H1 (cell line): ENCODE data around the gene MAPRE2. TPM values are rescaled to one million over a fixed set of nuclear protein-coding genes. Genes with fewer than 3 reads are reported as not detected.

ENCODE experiments used
- CTCF ChIA-PET: fragments of 300-600 bp; sonication (Branson Sonifier 250); formaldehyde crosslinking; loops from one replicate; lab custom pipeline; 2021; ENCODE audit not compliant: partially characterized antibody; lab: Charles Lee
- POLR2A ChIA-PET: fragments of 300-600 bp; sonication (Branson Sonifier 250); formaldehyde crosslinking; loops from one replicate; lab custom pipeline; 2021; ENCODE audit warnings: inconsistent platforms; ENCODE audit not compliant: partially characterized antibody; lab: Charles Lee
- DNase-seq, 2 experiments: peaks; one replicate each; pipeline versions ENCODE4 v3.0.0 to v3.0.0-alpha.2; 2010 to 2022; ENCODE audit warnings: low spot score in 2 of 2, low read depth in 1 of 2, mixed read lengths in 1 of 2
- FAIRE-seq: peaks from 2 replicates; lab custom pipeline; 2011; peaks lifted over from hg19 to GRCh38; lab: Jason Lieb, UNC
- H2AFZ ChIP-seq: 2 replicates; pipeline ENCODE4 v1.8.1; 2012; ENCODE audit warnings: low read length, inconsistent platforms
- H2AK5ac ChIP-seq: 2 replicates; pipeline ENCODE4 v1.6.1; 2013; ENCODE audit warnings: low read depth, low read length
- H2BK120ac ChIP-seq: replicated peaks from 2 replicates; pipeline ENCODE3; 2013; ENCODE audit warnings: low read depth, low read length, inconsistent platforms
- H2BK12ac ChIP-seq: 2 replicates; pipeline ENCODE4 v1.6.1; 2013; ENCODE audit warnings: low read depth, low read length
- H2BK15ac ChIP-seq: 2 replicates; pipeline ENCODE4 v1.6.1; 2013; ENCODE audit warnings: low read length
- H2BK20ac ChIP-seq: 2 replicates; pipeline ENCODE4 v1.6.1; 2013; ENCODE audit warnings: low read length
- H2BK5ac ChIP-seq: 2 replicates; pipeline ENCODE4 v1.6.1; 2013; ENCODE audit warnings: low read depth, low read length
- H3K14ac ChIP-seq: 2 replicates; pipeline ENCODE4 v1.6.1; 2013; ENCODE audit warnings: inconsistent platforms; ENCODE audit not compliant: insufficient read length
- H3K18ac ChIP-seq: 2 replicates; pipeline ENCODE4 v1.6.1; 2013; ENCODE audit warnings: low read length; ENCODE audit errors: extremely low read depth
- H3K23ac ChIP-seq: 2 replicates; pipeline ENCODE4 v1.6.1; 2013; ENCODE audit warnings: inconsistent platforms; ENCODE audit not compliant: insufficient read length
- H3K23me2 ChIP-seq: 2 replicates; pipeline ENCODE4 v1.6.1; 2013; ENCODE audit warnings: low read depth, low read length
- H3K27ac ChIP-seq: 2 replicates; pipeline ENCODE4 v1.6.1; 2011; ENCODE audit warnings: low read depth, low read length, inconsistent platforms
- H3K27me3 ChIP-seq, 4 experiments: replicated peaks in 1 of 4; 1 replicate in 1 of 4; 2 replicates in 3 of 4; pipeline versions ENCODE4 v1.6.1 to v1.8.1; 2011 to 2013; ENCODE audit warnings: low read length in 3 of 4, mild to moderate bottlenecking in 3 of 4, inconsistent platforms in 2 of 4, mixed read lengths in 2 of 4, moderate library complexity in 1 of 4; ENCODE audit not compliant: control insufficient read depth in 3 of 4, insufficient read depth in 3 of 4; ENCODE audit errors: extremely low read depth in 1 of 4
- H3K36me3 ChIP-seq, 4 experiments: 2 replicates each; pipeline versions ENCODE4 v1.6.1 to v1.8.1; 2011 to 2013; ENCODE audit warnings: mild to moderate bottlenecking in 4 of 4, low read length in 3 of 4, moderate library complexity in 2 of 4, control low read depth in 1 of 4, inconsistent platforms in 1 of 4; ENCODE audit not compliant: insufficient read depth in 4 of 4, control insufficient read depth in 2 of 4
- H3K4ac ChIP-seq: replicated peaks from 2 replicates; pipeline ENCODE3; 2013; ENCODE audit warnings: low read length, low read depth, mixed read lengths, inconsistent platforms; ENCODE audit not compliant: insufficient read length
- H3K4me1 ChIP-seq, 4 experiments: replicated peaks in 1 of 4; 1 replicate in 1 of 4; 2 replicates in 3 of 4; pipeline versions ENCODE4 v1.6.1 to v1.8.1; 2011 to 2013; ENCODE audit warnings: low read length in 3 of 4, inconsistent platforms in 2 of 4, mixed read lengths in 1 of 4; ENCODE audit not compliant: insufficient read depth in 4 of 4, control insufficient read depth in 3 of 4
- H3K4me2 ChIP-seq, 2 experiments: 2 replicates each; pipeline versions ENCODE4 v1.6.1 to v1.8.1; 2011 to 2013; ENCODE audit warnings: low read depth in 2 of 2, low read length in 2 of 2, control low read depth in 1 of 2, inconsistent platforms in 1 of 2, mild to moderate bottlenecking in 1 of 2; ENCODE audit not compliant: insufficient read depth in 1 of 2
- H3K4me3 ChIP-seq, 4 experiments: fragments of 200-600, 300-600 bp in 1 of 4; sonication (generic), shearing (Covaris generic), sonication (Bioruptor Twin) in 1 of 4; 2 replicates each; pipeline versions ENCODE4 v1.5.1 to v1.8.1; 2011 to 2016; ENCODE audit warnings: low read length in 4 of 4, low read depth in 3 of 4, control low read depth in 2 of 4, inconsistent platforms in 2 of 4, mild to moderate bottlenecking in 2 of 4, mixed read lengths in 1 of 4, moderate library complexity in 1 of 4; ENCODE audit not compliant: insufficient read depth in 2 of 4; ENCODE audit errors: extremely low read depth in 1 of 4
- H3K56ac ChIP-seq: replicated peaks from 2 replicates; pipeline ENCODE3; 2013; ENCODE audit warnings: low read depth, mild to moderate bottlenecking, mixed read lengths, low read length, inconsistent platforms; ENCODE audit not compliant: insufficient read length
- H3K79me1 ChIP-seq: 2 replicates; pipeline ENCODE4 v1.6.1; 2013; ENCODE audit warnings: low read depth, low read length, control low read depth
- H3K79me2 ChIP-seq, 2 experiments: 2 replicates each; pipeline versions ENCODE4 v1.6.1 to v1.8.1; 2012 to 2013; ENCODE audit warnings: low read length in 2 of 2, mild to moderate bottlenecking in 2 of 2, inconsistent platforms in 1 of 2; ENCODE audit not compliant: insufficient read depth in 2 of 2, control insufficient read depth in 1 of 2
- H3K9ac ChIP-seq, 4 experiments: replicated peaks in 1 of 4; 1 replicate in 1 of 4; 2 replicates in 3 of 4; pipeline versions ENCODE4 v1.6.1 to v1.8.1; 2011 to 2013; ENCODE audit warnings: low read depth in 3 of 4, low read length in 3 of 4, control low read depth in 2 of 4, mild to moderate bottlenecking in 2 of 4, moderate library complexity in 2 of 4, inconsistent platforms in 1 of 4; ENCODE audit errors: extremely low read depth in 1 of 4
- H3K9me3 ChIP-seq, 2 experiments: 2 replicates each; pipeline versions ENCODE4 v1.6.1 to v1.8.1; 2012 to 2013; ENCODE audit warnings: mild to moderate bottlenecking in 2 of 2, moderate library complexity in 2 of 2, control low read depth in 1 of 2, inconsistent platforms in 1 of 2, low read depth in 1 of 2, low read length in 1 of 2, mixed read lengths in 1 of 2; ENCODE audit not compliant: insufficient read depth in 2 of 2
- H4K20me1 ChIP-seq, 2 experiments: replicated peaks in 1 of 2; 2 replicates each; pipeline versions ENCODE3 to v1.8.1; 2011 to 2013; ENCODE audit warnings: inconsistent platforms in 2 of 2, low read length in 2 of 2, mild to moderate bottlenecking in 1 of 2; ENCODE audit not compliant: insufficient read depth in 2 of 2, control insufficient read depth in 1 of 2
- H4K5ac ChIP-seq: 2 replicates; pipeline ENCODE4 v1.6.1; 2013; ENCODE audit warnings: low read length, low read depth, mixed read lengths, inconsistent platforms; ENCODE audit not compliant: insufficient read length
- H4K8ac ChIP-seq: 2 replicates; pipeline ENCODE4 v1.8.0; 2013; ENCODE audit warnings: mild to moderate bottlenecking, moderate library complexity, low read length, inconsistent platforms; ENCODE audit not compliant: insufficient read depth; ENCODE audit errors: extremely low read depth
- H4K91ac ChIP-seq: replicated peaks from 2 replicates; pipeline ENCODE3; 2013; ENCODE audit warnings: low read length, mixed read lengths, inconsistent platforms; ENCODE audit not compliant: insufficient read length
- ATF2 ChIP-seq: IDR thresholded peaks from 2 replicates; pipeline ENCODE4 v1.6.1; 2012; ENCODE audit warnings: low read length, inconsistent platforms
- BRCA1 ChIP-seq: IDR thresholded peaks from 2 replicates; pipeline ENCODE4 v1.6.1; 2012; ENCODE audit warnings: low read depth, low read length, improper control_type of control experiment
- E2F6 ChIP-seq: IDR thresholded peaks from 2 replicates; pipeline ENCODE4 v1.6.1; 2012; ENCODE audit warnings: inconsistent platforms
- GABPA ChIP-seq: IDR thresholded peaks from 2 replicates; pipeline ENCODE4 v1.6.1; 2011; ENCODE audit warnings: mild to moderate bottlenecking, low read length, moderate library complexity, borderline replicate concordance; ENCODE audit not compliant: insufficient read depth
- HDAC6 ChIP-seq: IDR thresholded peaks from one replicate; pipeline ENCODE4 v1.7.1; 2012; ENCODE audit warnings: low read depth, mild to moderate bottlenecking, inconsistent platforms, low read length, moderate library complexity
- JUN ChIP-seq: IDR thresholded peaks from 2 replicates; pipeline ENCODE4 v1.6.1; 2011; ENCODE audit warnings: low read depth, mild to moderate bottlenecking, improper control_type of control experiment, low read length
- KDM4A ChIP-seq: IDR thresholded peaks from one replicate; pipeline ENCODE4 v1.7.1; 2012; ENCODE audit warnings: low read depth, mild to moderate bottlenecking, moderate library complexity, low read length, inconsistent platforms; ENCODE audit not compliant: severe bottlenecking
- POLR2AphosphoS5 ChIP-seq: IDR thresholded peaks from 2 replicates; pipeline ENCODE4 v1.6.1; 2011; ENCODE audit warnings: low read depth, low read length
- SIRT6 ChIP-seq: IDR thresholded peaks from one replicate; pipeline ENCODE4 v1.7.1; 2012; ENCODE audit warnings: low read length, inconsistent platforms
- SP4 ChIP-seq: IDR thresholded peaks from 2 replicates; pipeline ENCODE4 v1.6.1; 2012; ENCODE audit warnings: low read length, inconsistent platforms
- SUZ12 ChIP-seq: fragments of 200-600 bp; sonication (generic); IDR thresholded peaks from 2 replicates; pipeline ENCODE4 v1.6.1; 2012; ENCODE audit warnings: mild to moderate bottlenecking, inconsistent platforms, low read length, moderate library complexity, mixed read lengths
- TAF1 ChIP-seq: IDR thresholded peaks from 2 replicates; pipeline ENCODE4 v1.6.1; 2011; ENCODE audit warnings: mild to moderate bottlenecking, low read depth, low read length
- TAF7 ChIP-seq: optimal IDR thresholded peaks from 2 replicates; pipeline ENCODE3; 2011; ENCODE audit warnings: low read depth, mild to moderate bottlenecking, inconsistent platforms, low read length, moderate library complexity, borderline replicate concordance
- WGBS, 2 experiments: shearing (Covaris generic) in 1 of 2; methylation state at CpG; one replicate each; pipeline versions ENCODE4 v1.1.6 to v1.1.7; 2013 to 2015; ENCODE audit warnings: low lambda C conversion rate in 2 of 2, mixed read lengths in 2 of 2, inconsistent platforms in 1 of 2, low coverage in 1 of 2, missing lambda C conversion rate in 1 of 2; ENCODE audit not compliant: insufficient replicate concordance in 2 of 2, insufficient coverage in 1 of 2, insufficient read length in 1 of 2; ENCODE audit errors: extremely low coverage in 1 of 2, missing lambda C conversion rate in 1 of 2; 5-methylcytosine and 5-hydroxymethylcytosine counted together
- polyA plus RNA-seq, 7 experiments: library from polyadenylated mRNA; depleted of rRNA in 3 of 7; stranded (reverse) in 5 of 7; unstranded in 2 of 7; fragments of >200 nt in 5 of 7; fragments of 200-250 nt in 2 of 7; gene quantifications; 1 replicate in 5 of 7; 2 replicates in 1 of 7; 4 replicates in 1 of 7; pipeline versions ENCODE4 v1.2.1 to v1.2.3, GENCODE V29; 2011 to 2013; ENCODE audit warnings: missing spikeins in 2 of 7, mixed read lengths in 2 of 7
- total RNA-seq: library from RNA; stranded (reverse); fragmentation: NEBNext Ultra II Directional; extraction: Animal tissue kit (Norgen Biotek cat#: 25700); gene quantifications from 2 replicates; pipeline ENCODE4 v1.2.1, GENCODE V29; 2021

The MAPRE2 gene
- total and polyA plus RNA-seq, 2 of the 8 experiments (the other 6 are each of a cell fraction or from before 2014, with no cell fraction given), result 32.6 to 33.1 TPM

GRCh38 chr18:35183886-35184285 lies 142.7 kb downstream of the MAPRE2 start:
- no peak overlapping the region for H2BK20ac ChIP-seq
- no peak overlapping the region for H2AFZ ChIP-seq
- H2BK15ac ChIP-seq, result no peak overlapping the region
- H3K4me1 ChIP-seq, result peaks cover 0 to 2% (median 0%) of the 10 kb centered on the region in 4 experiments; a peak in 2 of 7 replicates
- H3K79me2 ChIP-seq, result no peaks in the 10 kb centered on the region
- H4K8ac ChIP-seq, result no peak overlapping the region
- H2BK12ac ChIP-seq, result no peak overlapping the region
- no peaks in the 10 kb centered on the region for H3K79me1 ChIP-seq
- H3K27me3 ChIP-seq, result no peaks in the 10 kb centered on the region
- no peak overlapping the region for H3K18ac ChIP-seq
- DNase-seq (no peak), FAIRE-seq (no peak)
- no peak overlapping the region for H4K91ac ChIP-seq
- POLR2A ChIA-PET, result no interaction called here
- H2BK5ac ChIP-seq, result no peak overlapping the region
- 90% methylated on average over 5 of the region's 5 CpGs; no CpG with 5 or more reads in 1 of the 2 experiments for WGBS, 2 experiments
- no peaks in the 10 kb centered on the region for H3K23me2 ChIP-seq
- no peaks in the 10 kb centered on the region for H4K20me1 ChIP-seq
- no peak overlapping the region for H3K9ac ChIP-seq
- H2BK120ac ChIP-seq, result no peak overlapping the region
- H3K9me3 ChIP-seq, result no peaks in the 10 kb centered on the region
- no peak overlapping the region for H3K4me2 ChIP-seq
- H3K4ac ChIP-seq, result no peak overlapping the region
- H3K36me3 ChIP-seq, result no peaks in the 10 kb centered on the region
- no peak overlapping the region for H4K5ac ChIP-seq
- no peak overlapping the region for H3K27ac ChIP-seq
- H3K56ac ChIP-seq, result no peak overlapping the region
- no peak overlapping the region for H3K14ac ChIP-seq
- H3K4me3 ChIP-seq, result no peak overlapping the region
- H2AK5ac ChIP-seq, result no peak overlapping the region
- no peak overlapping the region for H3K23ac ChIP-seq
- CTCF ChIA-PET, result no interaction called here
- no peak for TF ChIP-seq HDAC6
- no peak for TF ChIP-seq SIRT6
- TF ChIP-seq ATF2, result no peak
- TF ChIP-seq SP4, result no peak
- TF ChIP-seq JUN, result no peak
- no peak for TF ChIP-seq TAF7
- no peak for TF ChIP-seq TAF1
- TF ChIP-seq BRCA1, result no peak
- no peak for TF ChIP-seq KDM4A
- TF ChIP-seq SUZ12, result no peak
- no peak for TF ChIP-seq E2F6
- no peak for TF ChIP-seq GABPA
- no peak for TF ChIP-seq POLR2AphosphoS5
